Measurements from ENCODE around the gene AQP2.

AQP2 gene

GRCh38 chr12:49951411-49952240 lies 1.1 kb downstream of the AQP2 start:
- H3K4me3 ChIP-seq (ENCODE audit: low read depth, low read length), result no peak overlapping the region
- no peak for DNase-seq (ENCODE audit: low read depth)
- TF ChIP-seq CTCF (conservative IDR thresholded peaks at IDR 0.05; ENCODE audit: low read depth, low read length), result no peak

- H3K4me3 ChIP-seq (ENCODE audit: low read depth, low read length), result no peak overlapping the region
- TF ChIP-seq CTCF (conservative IDR thresholded peaks at IDR 0.05; ENCODE audit: low read depth, low read length), result no peak
- DNase-seq (ENCODE audit: low read depth), result no peak
Observed at GRCh38 chr12:49952391-49953055, 2.0 kb downstream of the AQP2 start.

- no peak for TF ChIP-seq CTCF (conservative IDR thresholded peaks at IDR 0.05; ENCODE audit: low read depth, low read length)
- no peak overlapping the region for H3K4me3 ChIP-seq (ENCODE audit: low read depth, low read length)
- no peak for DNase-seq (ENCODE audit: low read depth)
Observed at GRCh38 chr12:49953151-49953550, 2.6 kb downstream of the AQP2 start.

- no peak for TF ChIP-seq CTCF (conservative IDR thresholded peaks at IDR 0.05; ENCODE audit: low read depth, low read length)
- H3K4me3 ChIP-seq (ENCODE audit: low read depth, low read length), result no peak overlapping the region
- DNase-seq (ENCODE audit: low read depth), result no peak
Observed at GRCh38 chr12:49953961-49954846, 3.7 kb downstream of the AQP2 start.

- TF ChIP-seq CTCF (conservative IDR thresholded peaks at IDR 0.05; ENCODE audit: low read depth, low read length), result peak; percentile 4
- H3K4me3 ChIP-seq (ENCODE audit: low read depth, low read length), result no peak overlapping the region
- no peak for DNase-seq (ENCODE audit: low read depth)
Observed at GRCh38 chr12:49954863-49955830, 4.6 kb downstream of the AQP2 start.

Data from choroid plexus epithelial cell (primary cell).